Measurements from ENCODE around the gene MED31.

Gene MED31

GRCh38 chr17:6630390-6630789 lies 21.0 kb downstream of the MED31 start:
- no peak for DNase-seq
- no peak overlapping the region for H3K4ac ChIP-seq (ENCODE audit: low read depth in 1 of 2, low read length in 2 of 2)
- H3K18ac ChIP-seq (ENCODE audit: low read depth in 1 of 2, low read length in 2 of 2): no peak overlapping the region
- no peak overlapping the region for H2BK120ac ChIP-seq (ENCODE audit: low read depth, low read length)
- H2AFZ ChIP-seq (ENCODE audit: low read depth, low read length): no peak overlapping the region
- no peak overlapping the region for H3K23ac ChIP-seq (ENCODE audit: low read length in 2 of 2)
- H4K8ac ChIP-seq (ENCODE audit: low read length): no peak overlapping the region
- no peak overlapping the region for H4K91ac ChIP-seq (ENCODE audit: low read length)
- H2AK5ac ChIP-seq (ENCODE audit: low read length, severe bottlenecking): no peak overlapping the region
- H3K27ac ChIP-seq (ENCODE audit: low read length, poor library complexity, severe bottlenecking): no peak overlapping the region
- H3K9me3 ChIP-seq (ENCODE audit: control insufficient read depth, low read length): peaks cover 6% of the 10 kb centered on the region
- H2BK15ac ChIP-seq (ENCODE audit: low read depth, poor library complexity, severe bottlenecking): no peak overlapping the region
- peaks cover 8 to 91% of the 10 kb centered on the region in 2 experiments for H3K36me3 ChIP-seq (ENCODE audit: control insufficient read depth in 1 of 2, insufficient read depth in 2 of 2, low read depth in 1 of 2, low read length in 2 of 2)
- H3K4me3 ChIP-seq (ENCODE audit: insufficient read depth in 1 of 2, low read depth in 1 of 2, low read length in 2 of 2): no peak overlapping the region
- no peaks in the 10 kb centered on the region for H3K27me3 ChIP-seq (ENCODE audit: control insufficient read depth in 1 of 2, insufficient read depth in 1 of 2, low read length in 2 of 2)
- H3K4me1 ChIP-seq (ENCODE audit: control insufficient read depth, insufficient read depth, low read depth, low read length): no peaks in the 10 kb centered on the region
- no peak overlapping the region for H2BK5ac ChIP-seq (ENCODE audit: low read depth, low read length, poor library complexity, severe bottlenecking)
- H3K9ac ChIP-seq (ENCODE audit: low read length): no peak overlapping the region
- no peak overlapping the region for H3K4me2 ChIP-seq (ENCODE audit: low read length, poor library complexity, severe bottlenecking)
- no peak overlapping the region for H2BK12ac ChIP-seq (ENCODE audit: low read length in 2 of 2)
- WGBS: no CpG with 5 or more reads among the region's 1 CpG
- H3K14ac ChIP-seq (ENCODE audit: low read length in 2 of 2): no peak overlapping the region
- peaks cover 25% of the 10 kb centered on the region for H3K79me1 ChIP-seq (replicated peaks; ENCODE audit: low read length, poor library complexity, severe bottlenecking)

DNA sequence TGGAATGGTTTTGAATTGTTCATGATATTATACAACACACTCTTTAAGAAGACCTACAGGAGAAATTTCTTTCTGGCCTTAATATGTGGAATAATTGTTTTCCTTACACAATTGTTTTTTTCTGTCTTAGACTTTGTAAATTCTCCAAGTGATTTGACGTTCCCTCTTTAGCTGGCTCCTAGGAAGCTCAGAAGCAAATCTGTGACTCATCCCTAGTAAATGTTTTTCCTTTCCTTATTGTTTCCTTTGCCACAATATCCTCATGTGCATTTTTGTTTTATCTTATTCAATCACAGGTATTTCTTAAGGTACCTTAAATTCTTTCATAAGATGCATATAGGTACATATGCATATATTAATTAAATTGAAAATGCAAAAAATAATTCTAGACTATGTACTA lies 24.4 kb downstream of the MED31 start:
- H3K27me3 ChIP-seq (ENCODE audit: control insufficient read depth in 1 of 2, insufficient read depth in 1 of 2, low read length in 2 of 2): no peaks in the 10 kb centered on the region
- peaks cover 8 to 89% of the 10 kb centered on the region in 2 experiments for H3K36me3 ChIP-seq (ENCODE audit: control insufficient read depth in 1 of 2, insufficient read depth in 2 of 2, low read depth in 1 of 2, low read length in 2 of 2)
- H3K27ac ChIP-seq (ENCODE audit: low read length, poor library complexity, severe bottlenecking): no peak overlapping the region
- H3K9ac ChIP-seq (ENCODE audit: low read length): no peak overlapping the region
- no peaks in the 10 kb centered on the region for H3K4me1 ChIP-seq (ENCODE audit: control insufficient read depth, insufficient read depth, low read depth, low read length)
- no peak overlapping the region for H3K4me2 ChIP-seq (ENCODE audit: low read length, poor library complexity, severe bottlenecking)
- no peak overlapping the region for H3K14ac ChIP-seq (ENCODE audit: low read length in 2 of 2)
- no peaks in the 10 kb centered on the region for H3K9me3 ChIP-seq (ENCODE audit: control insufficient read depth, low read length)
- no peak overlapping the region for H3K4ac ChIP-seq (ENCODE audit: low read depth in 1 of 2, low read length in 2 of 2)
- no peak overlapping the region for H4K91ac ChIP-seq (ENCODE audit: low read length)
- no peak overlapping the region for H2AFZ ChIP-seq (ENCODE audit: low read depth, low read length)
- DNase-seq: no peak
- H4K8ac ChIP-seq (ENCODE audit: low read length): no peak overlapping the region
- WGBS: 31% methylated on average over 1 of the region's 1 CpG
- H2BK15ac ChIP-seq (ENCODE audit: low read depth, poor library complexity, severe bottlenecking): no peak overlapping the region
- no peak overlapping the region for H2AK5ac ChIP-seq (ENCODE audit: low read length, severe bottlenecking)
- H2BK120ac ChIP-seq (ENCODE audit: low read depth, low read length): no peak overlapping the region
- H2BK5ac ChIP-seq (ENCODE audit: low read depth, low read length, poor library complexity, severe bottlenecking): no peak overlapping the region
- no peak overlapping the region for H3K18ac ChIP-seq (ENCODE audit: low read depth in 1 of 2, low read length in 2 of 2)
- H2BK12ac ChIP-seq (ENCODE audit: low read length in 2 of 2): no peak overlapping the region
- H3K79me1 ChIP-seq (replicated peaks; ENCODE audit: low read length, poor library complexity, severe bottlenecking): peaks cover 28% of the 10 kb centered on the region
- no peak overlapping the region for H3K23ac ChIP-seq (ENCODE audit: low read length in 2 of 2)
- no peak overlapping the region for H3K4me3 ChIP-seq (ENCODE audit: insufficient read depth in 1 of 2, low read depth in 1 of 2, low read length in 2 of 2)

GRCh38 chr17:6626616-6627015 lies 24.8 kb downstream of the MED31 start:
- Histone ChIP-seq H3K79me1 (replicated peaks; ENCODE audit: low read length, poor library complexity, severe bottlenecking) (peaks cover 27% of the 10 kb centered on the region), H3K4me1 (ENCODE audit: control insufficient read depth, insufficient read depth, low read depth, low read length) (no peaks in the 10 kb centered on the region), H2BK12ac (ENCODE audit: low read length in 2 of 2) (no peak overlapping the region), H4K91ac (ENCODE audit: low read length) (no peak overlapping the region), H2AK5ac (ENCODE audit: low read length, severe bottlenecking) (no peak overlapping the region), H3K9me3 (ENCODE audit: control insufficient read depth, low read length) (no peaks in the 10 kb centered on the region), H2BK15ac (ENCODE audit: low read depth, poor library complexity, severe bottlenecking) (no peak overlapping the region), H2BK120ac (ENCODE audit: low read depth, low read length) (no peak overlapping the region), H3K9ac (ENCODE audit: low read length) (no peak overlapping the region), H3K18ac (ENCODE audit: low read depth in 1 of 2, low read length in 2 of 2) (no peak overlapping the region), H2AFZ (ENCODE audit: low read depth, low read length) (no peak overlapping the region), H3K36me3 (ENCODE audit: control insufficient read depth in 1 of 2, insufficient read depth in 2 of 2, low read depth in 1 of 2, low read length in 2 of 2) (peaks cover 6 to 91% of the 10 kb centered on the region in 2 experiments), H3K27ac (ENCODE audit: low read length, poor library complexity, severe bottlenecking) (no peak overlapping the region), H3K4me2 (ENCODE audit: low read length, poor library complexity, severe bottlenecking) (no peak overlapping the region), H4K8ac (ENCODE audit: low read length) (no peak overlapping the region), H3K14ac (ENCODE audit: low read length in 2 of 2) (no peak overlapping the region), H3K4ac (ENCODE audit: low read depth in 1 of 2, low read length in 2 of 2) (no peak overlapping the region), H3K23ac (ENCODE audit: low read length in 2 of 2) (no peak overlapping the region), H3K27me3 (ENCODE audit: control insufficient read depth in 1 of 2, insufficient read depth in 1 of 2, low read length in 2 of 2) (no peaks in the 10 kb centered on the region), H3K4me3 (ENCODE audit: insufficient read depth in 1 of 2, low read depth in 1 of 2, low read length in 2 of 2) (no peak overlapping the region), H2BK5ac (ENCODE audit: low read depth, low read length, poor library complexity, severe bottlenecking) (no peak overlapping the region)
- no peak for DNase-seq
- WGBS: 93% methylated on average over 4 of the region's 6 CpGs

DNA sequence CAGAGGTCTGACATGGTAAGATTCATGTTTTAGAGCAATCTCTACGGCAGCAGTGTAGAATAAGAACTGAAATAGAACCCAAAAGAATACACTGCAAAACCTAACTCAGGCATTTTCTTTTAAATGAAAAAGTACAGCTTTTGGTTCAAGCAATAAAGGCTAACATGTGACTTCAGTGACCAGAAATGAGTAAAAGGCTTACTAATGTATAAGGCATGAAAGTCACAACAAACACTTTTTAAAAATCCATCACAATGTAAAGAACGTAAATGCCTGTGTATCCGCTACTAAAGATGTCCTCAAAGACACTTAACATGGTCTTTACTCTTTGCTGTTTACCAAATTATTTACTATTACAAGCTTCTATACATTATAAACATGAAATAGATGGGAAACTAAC lies 27.5 kb downstream of the MED31 start:
- no peak overlapping the region for H3K14ac ChIP-seq (ENCODE audit: low read length in 2 of 2)
- H3K9ac ChIP-seq (ENCODE audit: low read length): peak overlapping the region; percentile 2
- no peak overlapping the region for H2BK5ac ChIP-seq (ENCODE audit: low read depth, low read length, poor library complexity, severe bottlenecking)
- H2BK120ac ChIP-seq (ENCODE audit: low read depth, low read length): no peak overlapping the region
- no peak overlapping the region for H3K18ac ChIP-seq (ENCODE audit: low read depth in 1 of 2, low read length in 2 of 2)
- H2AFZ ChIP-seq (ENCODE audit: low read depth, low read length): no peak overlapping the region
- H3K79me1 ChIP-seq (replicated peaks; ENCODE audit: low read length, poor library complexity, severe bottlenecking): peaks cover 24% of the 10 kb centered on the region
- no peak overlapping the region for H3K27ac ChIP-seq (ENCODE audit: low read length, poor library complexity, severe bottlenecking)
- no peak overlapping the region for H3K4me2 ChIP-seq (ENCODE audit: low read length, poor library complexity, severe bottlenecking)
- H3K27me3 ChIP-seq (ENCODE audit: control insufficient read depth in 1 of 2, insufficient read depth in 1 of 2, low read length in 2 of 2): no peaks in the 10 kb centered on the region
- peak; percentile 20 for DNase-seq
- H4K8ac ChIP-seq (ENCODE audit: low read length): no peak overlapping the region
- H2AK5ac ChIP-seq (ENCODE audit: low read length, severe bottlenecking): no peak overlapping the region
- H2BK15ac ChIP-seq (ENCODE audit: low read depth, poor library complexity, severe bottlenecking): no peak overlapping the region
- H3K4me1 ChIP-seq (ENCODE audit: control insufficient read depth, insufficient read depth, low read depth, low read length): no peaks in the 10 kb centered on the region
- no peak overlapping the region for H3K23ac ChIP-seq (ENCODE audit: low read length in 2 of 2)
- H3K4me3 ChIP-seq (ENCODE audit: insufficient read depth in 1 of 2, low read depth in 1 of 2, low read length in 2 of 2): no peak overlapping the region
- no peaks in the 10 kb centered on the region for H3K9me3 ChIP-seq (ENCODE audit: control insufficient read depth, low read length)
- 83% methylated on average over 3 of the region's 3 CpGs for WGBS
- no peak overlapping the region for H4K91ac ChIP-seq (ENCODE audit: low read length)
- no peak overlapping the region for H3K4ac ChIP-seq (ENCODE audit: low read depth in 1 of 2, low read length in 2 of 2)
- H3K36me3 ChIP-seq (ENCODE audit: control insufficient read depth in 1 of 2, insufficient read depth in 2 of 2, low read depth in 1 of 2, low read length in 2 of 2): peaks cover 9 to 91% of the 10 kb centered on the region in 2 experiments
- no peak overlapping the region for H2BK12ac ChIP-seq (ENCODE audit: low read length in 2 of 2)
